ENCODE measurements around the gene SERINC1. TPM values are rescaled to one million over a fixed set of nuclear protein-coding genes. Genes with fewer than 3 reads are reported as not detected.

SERINC1 gene
- total and polyA plus RNA-seq, 9 of the 15 experiments (the other 6 are each of a cell fraction or from before 2014, with no cell fraction given), result 28.8 to 64.6 (median 39.7) TPM

DNA sequence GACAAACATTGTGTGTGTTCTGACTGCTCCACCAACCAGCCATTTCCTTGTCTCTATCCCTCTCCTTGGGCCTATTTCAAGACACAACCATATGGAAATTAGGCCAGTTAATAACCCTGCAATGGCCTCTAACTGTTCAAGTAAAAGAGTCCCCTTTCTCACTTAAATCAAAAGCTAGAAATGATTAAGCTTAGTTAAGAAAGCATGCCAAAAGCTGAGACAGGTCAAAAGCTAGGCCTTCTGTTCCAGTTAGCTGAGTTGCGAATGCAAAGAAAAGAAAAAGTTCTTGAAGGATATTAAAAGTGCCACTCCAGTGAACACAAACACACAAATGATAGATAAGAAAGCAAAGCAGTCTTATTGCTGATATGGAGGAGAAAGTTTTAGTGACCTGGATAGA is 22.5 kb downstream of the SERINC1 start (continued):
- TF ChIP-seq CBX2 (IDR thresholded peaks at IDR 0.05; ENCODE audit: insufficient read depth, low read length, poor library complexity, severe bottlenecking) (no peak), NR2C2 (CRISPR knock-in tag; IDR thresholded peaks at IDR 0.05) (no peak), NR2C2 (tag; IDR thresholded peaks at IDR 0.05) (no peak), RFX1 (IDR thresholded peaks at IDR 0.05) (no peak), RBM17 (IDR thresholded peaks at IDR 0.05; ENCODE audit: borderline replicate concordance, low read depth, low read length) (no peak)

DNA sequence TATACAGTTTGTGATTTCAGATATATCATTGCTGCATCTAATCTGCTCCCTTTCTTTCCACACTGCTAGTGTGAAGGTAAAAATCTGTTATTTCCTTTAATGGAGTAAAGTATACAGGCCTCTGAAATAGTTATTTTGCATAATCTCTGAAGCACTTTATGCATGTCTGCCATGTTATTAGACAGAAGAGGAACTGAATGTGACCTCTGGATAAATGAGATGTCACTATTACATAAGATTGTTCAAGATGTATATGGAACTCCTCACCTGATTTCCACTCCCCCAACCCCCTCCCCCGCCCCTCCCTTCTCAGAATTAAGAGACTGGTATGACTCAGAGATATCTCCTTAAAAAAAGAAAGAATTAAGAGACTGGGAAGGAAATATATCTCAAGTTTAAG is 26.3 kb downstream of the SERINC1 start:
- FAIRE-seq, result no peak
- no peak overlapping the region for H3K9ac ChIP-seq (ENCODE audit: insufficient read depth in 1 of 2, low read depth in 2 of 2, low read length in 2 of 2)
- POLR2A ChIA-PET, result interaction anchor here (1.1 to 1.5 kb wide), 2 partner anchors 11 to 13 kb away, joined by 3 read pairs; no protein-coding TSS in a partner anchor
- DNase-seq (ENCODE audit: extremely low read depth in 1 of 4, low spot score in 3 of 4), result no peak
- no peaks in the 10 kb centered on the region for H4K20me1 ChIP-seq (replicated peaks; ENCODE audit: control insufficient read depth, insufficient read depth, low read length)
- H3K9me1 ChIP-seq (ENCODE audit: control insufficient read depth, insufficient read depth, low read length), result no peaks in the 10 kb centered on the region
- H3K4me3 ChIP-seq, result no peak overlapping the region
- in situ Hi-C loops (cut with MboI) (no loop called here), intact Hi-C loops (cut with micrococcal nuclease) (no loop called here)
- TF ChIP-seq STAG1 (CRISPR knock-in tag; IDR thresholded peaks at IDR 0.05; ENCODE audit: borderline replicate concordance) (no peak), CAMTA2 (CRISPR knock-in tag; conservative IDR thresholded peaks at IDR 0.05) (no peak), GATA2 (CRISPR knock-in tag; IDR thresholded peaks at IDR 0.05) (no peak), ZNF197 (CRISPR knock-in tag; IDR thresholded peaks at IDR 0.05; ENCODE audit: low read depth) (no peak)
- TF ChIP-seq, protein P1, sequence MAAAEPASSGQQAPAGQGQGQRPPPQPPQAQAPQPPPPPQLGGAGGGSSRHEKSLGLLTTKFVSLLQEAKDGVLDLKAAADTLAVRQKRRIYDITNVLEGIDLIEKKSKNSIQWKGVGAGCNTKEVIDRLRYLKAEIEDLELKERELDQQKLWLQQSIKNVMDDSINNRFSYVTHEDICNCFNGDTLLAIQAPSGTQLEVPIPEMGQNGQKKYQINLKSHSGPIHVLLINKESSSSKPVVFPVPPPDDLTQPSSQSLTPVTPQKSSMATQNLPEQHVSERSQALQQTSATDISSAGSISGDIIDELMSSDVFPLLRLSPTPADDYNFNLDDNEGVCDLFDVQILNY (CRISPR knock-in tag; IDR thresholded peaks at IDR 0.05), result no peak
- H3K27me3 ChIP-seq (ENCODE audit: control insufficient read depth in 2 of 2, insufficient read depth in 2 of 2, low read length in 2 of 2), result no peaks in the 10 kb centered on the region
- BruUV-seq (replicated peaks), result no TSS peak
- no peaks in the 10 kb centered on the region for H3K9me3 ChIP-seq (replicated peaks; ENCODE audit: control insufficient read depth, insufficient read depth, low read depth, low read length)
- no peaks in the 10 kb centered on the region for H3K4me1 ChIP-seq (replicated peaks in 1 of 2; ENCODE audit: control insufficient read depth in 2 of 2, insufficient read depth in 2 of 2, low read length in 2 of 2)
- no peaks in the 10 kb centered on the region for H3K79me2 ChIP-seq (ENCODE audit: control insufficient read depth, insufficient read depth, low read length)
- H2AFZ ChIP-seq (ENCODE audit: low read depth, low read length), result no peak overlapping the region
- 67% methylated on average over 1 of the region's 1 CpG for WGBS (ENCODE audit: insufficient coverage, low coverage, missing lambda C conversion rate)
- H3K4me2 ChIP-seq (ENCODE audit: insufficient read depth, low read length), result no peak overlapping the region
- ATAC-seq, result no peak
- no peak overlapping the region for H3K27ac ChIP-seq (ENCODE audit: extremely low read depth, low read depth, low read length)
- peaks cover 70% of the 10 kb centered on the region for H3K36me3 ChIP-seq (ENCODE audit: control insufficient read depth, insufficient read depth, low read length)
- CTCF ChIA-PET (ENCODE audit: low intra/inter-chr PET ratio), result no interaction called here
